Measurements from ENCODE around the gene EMSY.

Gene EMSY

GRCh38 chr11:76600124-76600655 lies 155.4 kb downstream of the EMSY start:
- no peak for DNase-seq

GRCh38 chr11:76601272-76601671 lies 156.5 kb downstream of the EMSY start:
- no peak for DNase-seq

GRCh38 chr11:76601724-76602123 lies 156.9 kb downstream of the EMSY start:
- DNase-seq = no peak

GRCh38 chr11:76602431-76602861 lies 157.6 kb downstream of the EMSY start:
- DNase-seq = no peak
